Ishikawa (cell line): ENCODE data around the gene SLC13A5.

Source experiments
- CEBPB ChIP-seq: IDR thresholded peaks from 2 replicates; pipeline ENCODE4 v1.6.1; 2012
- CREB1 ChIP-seq: IDR thresholded peaks from 2 replicates; pipeline ENCODE4 v1.6.1; 2012; ENCODE audit warnings: low read depth
- EGR1 ChIP-seq: IDR thresholded peaks from 2 replicates; pipeline ENCODE4 v1.6.1; 2012
- EP300 ChIP-seq: IDR thresholded peaks from 2 replicates; pipeline ENCODE4 v1.6.1; 2012; ENCODE audit warnings: borderline replicate concordance
- FOXM1 ChIP-seq: IDR thresholded peaks from 2 replicates; pipeline ENCODE4 v1.6.1; 2012; ENCODE audit warnings: low read depth, borderline replicate concordance
- NFIC ChIP-seq: IDR thresholded peaks from 2 replicates; pipeline ENCODE4 v1.6.1; 2012
- RAD21 ChIP-seq: IDR thresholded peaks from 2 replicates; pipeline ENCODE4 v1.6.1; 2012; ENCODE audit warnings: low read depth
- TAF1 ChIP-seq: IDR thresholded peaks from 2 replicates; pipeline ENCODE4 v1.6.1; 2012; ENCODE audit warnings: low read depth, mild to moderate bottlenecking
- TCF12 ChIP-seq: IDR thresholded peaks from 2 replicates; pipeline ENCODE4 v1.6.1; 2012; ENCODE audit warnings: low read depth
- TEAD4 ChIP-seq: IDR thresholded peaks from 2 replicates; pipeline ENCODE4 v1.6.1; 2012
- YY1 ChIP-seq: IDR thresholded peaks from 2 replicates; pipeline ENCODE4 v1.6.1; 2012; ENCODE audit warnings: low read depth
- ZBTB7A ChIP-seq: IDR thresholded peaks from 2 replicates; pipeline ENCODE4 v1.6.1; 2012; ENCODE audit warnings: low read depth
- TF ChIP-seq, protein P1 (sequence below): IDR thresholded peaks from 2 replicates; pipeline ENCODE4 v1.6.1; 2012
- TF ChIP-seq, protein P2 (sequence below): IDR thresholded peaks from 2 replicates; pipeline ENCODE4 v1.6.1; 2012
- TF ChIP-seq, protein P3 (sequence below): IDR thresholded peaks from 2 replicates; pipeline ENCODE4 v1.6.1; 2012; ENCODE audit warnings: low read depth, mild to moderate bottlenecking

SLC13A5 gene

DNA sequence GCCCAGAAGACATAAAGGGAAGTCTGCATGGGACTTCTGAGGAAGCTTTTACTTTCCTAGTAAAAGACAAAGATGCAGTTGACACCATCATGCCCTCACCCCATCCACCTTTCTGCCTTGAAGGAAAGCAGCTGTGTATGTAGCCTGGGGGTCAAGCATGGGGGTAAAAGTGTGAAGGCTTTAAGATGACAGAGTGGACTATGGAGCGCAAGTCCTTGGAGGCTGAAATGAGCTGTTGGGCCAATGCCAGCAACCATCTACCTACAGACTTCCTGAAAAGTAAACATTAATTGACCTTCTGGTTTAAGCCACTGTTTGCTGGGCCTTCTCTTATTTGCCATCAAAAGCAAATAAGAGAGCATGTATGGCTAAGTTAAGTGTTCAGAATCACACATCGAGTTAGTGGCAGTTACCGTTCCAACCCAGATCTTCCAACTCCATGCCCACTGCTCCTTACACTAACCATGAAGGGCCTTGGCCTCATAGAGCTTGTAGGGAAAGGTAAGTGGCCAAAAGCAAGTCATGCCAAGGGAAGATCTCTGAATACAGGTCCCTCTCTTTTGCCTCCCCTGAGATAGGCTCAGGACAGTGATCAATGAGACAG is 30.0 kb downstream of the SLC13A5 start:
- no peak for TF ChIP-seq EGR1
- no peak for TF ChIP-seq YY1
- TF ChIP-seq ZBTB7A: no peak
- TF ChIP-seq RAD21: no peak
- TF ChIP-seq, protein P1, sequence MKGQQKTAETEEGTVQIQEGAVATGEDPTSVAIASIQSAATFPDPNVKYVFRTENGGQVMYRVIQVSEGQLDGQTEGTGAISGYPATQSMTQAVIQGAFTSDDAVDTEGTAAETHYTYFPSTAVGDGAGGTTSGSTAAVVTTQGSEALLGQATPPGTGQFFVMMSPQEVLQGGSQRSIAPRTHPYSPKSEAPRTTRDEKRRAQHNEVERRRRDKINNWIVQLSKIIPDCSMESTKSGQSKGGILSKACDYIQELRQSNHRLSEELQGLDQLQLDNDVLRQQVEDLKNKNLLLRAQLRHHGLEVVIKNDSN: no peak
- no peak for TF ChIP-seq TAF1
- TF ChIP-seq EP300: no peak
- no peak for TF ChIP-seq TCF12
- no peak for TF ChIP-seq FOXM1
- no peak for TF ChIP-seq TEAD4
- no peak for TF ChIP-seq NFIC
- TF ChIP-seq, protein P2, sequence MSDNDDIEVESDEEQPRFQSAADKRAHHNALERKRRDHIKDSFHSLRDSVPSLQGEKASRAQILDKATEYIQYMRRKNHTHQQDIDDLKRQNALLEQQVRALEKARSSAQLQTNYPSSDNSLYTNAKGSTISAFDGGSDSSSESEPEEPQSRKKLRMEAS: no peak
- TF ChIP-seq, protein P3, sequence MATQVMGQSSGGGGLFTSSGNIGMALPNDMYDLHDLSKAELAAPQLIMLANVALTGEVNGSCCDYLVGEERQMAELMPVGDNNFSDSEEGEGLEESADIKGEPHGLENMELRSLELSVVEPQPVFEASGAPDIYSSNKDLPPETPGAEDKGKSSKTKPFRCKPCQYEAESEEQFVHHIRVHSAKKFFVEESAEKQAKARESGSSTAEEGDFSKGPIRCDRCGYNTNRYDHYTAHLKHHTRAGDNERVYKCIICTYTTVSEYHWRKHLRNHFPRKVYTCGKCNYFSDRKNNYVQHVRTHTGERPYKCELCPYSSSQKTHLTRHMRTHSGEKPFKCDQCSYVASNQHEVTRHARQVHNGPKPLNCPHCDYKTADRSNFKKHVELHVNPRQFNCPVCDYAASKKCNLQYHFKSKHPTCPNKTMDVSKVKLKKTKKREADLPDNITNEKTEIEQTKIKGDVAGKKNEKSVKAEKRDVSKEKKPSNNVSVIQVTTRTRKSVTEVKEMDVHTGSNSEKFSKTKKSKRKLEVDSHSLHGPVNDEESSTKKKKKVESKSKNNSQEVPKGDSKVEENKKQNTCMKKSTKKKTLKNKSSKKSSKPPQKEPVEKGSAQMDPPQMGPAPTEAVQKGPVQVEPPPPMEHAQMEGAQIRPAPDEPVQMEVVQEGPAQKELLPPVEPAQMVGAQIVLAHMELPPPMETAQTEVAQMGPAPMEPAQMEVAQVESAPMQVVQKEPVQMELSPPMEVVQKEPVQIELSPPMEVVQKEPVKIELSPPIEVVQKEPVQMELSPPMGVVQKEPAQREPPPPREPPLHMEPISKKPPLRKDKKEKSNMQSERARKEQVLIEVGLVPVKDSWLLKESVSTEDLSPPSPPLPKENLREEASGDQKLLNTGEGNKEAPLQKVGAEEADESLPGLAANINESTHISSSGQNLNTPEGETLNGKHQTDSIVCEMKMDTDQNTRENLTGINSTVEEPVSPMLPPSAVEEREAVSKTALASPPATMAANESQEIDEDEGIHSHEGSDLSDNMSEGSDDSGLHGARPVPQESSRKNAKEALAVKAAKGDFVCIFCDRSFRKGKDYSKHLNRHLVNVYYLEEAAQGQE: no peak
- no peak for TF ChIP-seq CEBPB
- no peak for TF ChIP-seq CREB1

DNA sequence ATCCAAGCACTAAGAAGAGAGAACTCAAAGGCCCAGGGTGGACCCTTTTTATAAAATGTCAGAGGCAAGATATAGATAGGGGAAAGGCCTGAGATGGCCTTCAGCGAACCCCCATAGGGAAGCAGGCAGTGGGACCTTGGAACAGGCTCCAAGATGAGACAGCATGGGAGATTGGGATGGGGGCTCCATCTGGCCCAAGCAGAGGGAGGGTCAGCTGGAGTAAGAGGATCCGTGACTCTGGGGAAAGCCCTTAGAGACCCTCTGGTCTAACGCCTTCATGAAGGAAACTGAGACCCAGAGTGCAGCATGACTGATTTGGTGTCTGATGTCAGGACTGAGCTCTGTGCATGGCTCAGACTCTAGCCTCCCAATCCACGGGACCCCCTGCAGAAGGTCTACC is 30.8 kb downstream of the SLC13A5 start:
- TF ChIP-seq, protein P2: no peak
- TF ChIP-seq, protein P1: no peak
- no peak for TF ChIP-seq YY1
- TF ChIP-seq, protein P3: no peak
- TF ChIP-seq CEBPB: no peak
- TF ChIP-seq TCF12: no peak
- TF ChIP-seq ZBTB7A: no peak
- no peak for TF ChIP-seq EP300
- no peak for TF ChIP-seq TEAD4

DNA sequence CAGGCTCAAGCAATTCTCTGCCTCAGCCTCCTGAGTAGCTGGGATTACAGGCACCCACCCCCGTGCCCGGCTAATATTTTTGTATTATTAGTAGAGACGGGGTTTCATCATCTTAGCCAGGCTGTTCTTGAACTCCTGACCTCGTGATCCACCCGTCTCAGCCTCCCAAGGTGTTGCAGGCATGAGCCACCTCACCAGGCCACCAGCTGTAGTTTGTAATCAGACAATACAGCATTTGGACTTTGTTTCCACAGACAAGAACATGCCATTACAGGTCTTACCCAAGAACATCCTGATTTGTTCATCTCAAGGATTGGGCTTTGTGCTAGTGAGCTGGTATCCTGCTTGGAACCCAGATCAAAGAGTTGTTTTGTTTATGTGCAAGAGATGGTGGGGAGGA is 31.5 kb downstream of the SLC13A5 start:
- no peak for TF ChIP-seq EP300
- no peak for TF ChIP-seq EGR1
- no peak for TF ChIP-seq CEBPB
- TF ChIP-seq YY1: no peak
- TF ChIP-seq TEAD4: no peak
- TF ChIP-seq NFIC: no peak
- no peak for TF ChIP-seq TCF12
- TF ChIP-seq, protein P2: no peak
- TF ChIP-seq ZBTB7A: no peak
- TF ChIP-seq FOXM1: no peak
- TF ChIP-seq, protein P3: no peak
- no peak for TF ChIP-seq CREB1
- TF ChIP-seq, protein P1: no peak
- TF ChIP-seq TAF1: no peak
- no peak for TF ChIP-seq RAD21

DNA sequence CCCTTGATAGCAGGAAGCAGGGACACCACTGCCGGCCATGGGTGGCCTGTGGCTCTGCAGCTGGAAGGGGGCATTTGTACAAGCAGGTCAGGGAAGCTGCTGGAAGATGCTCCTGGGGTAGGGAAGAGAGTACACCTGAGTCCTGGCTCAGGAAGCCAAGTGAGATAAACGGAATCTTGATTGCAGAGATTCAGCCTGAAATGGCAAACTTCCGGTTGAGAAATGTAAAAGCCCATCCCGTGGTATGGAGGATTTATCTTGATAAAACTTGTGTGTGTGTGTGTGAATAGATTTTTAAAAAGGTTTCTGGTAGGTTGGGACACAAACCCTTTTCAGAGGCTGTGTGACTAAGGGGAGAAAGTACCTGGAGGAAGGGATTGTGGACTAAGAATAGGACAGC is 32.0 kb downstream of the SLC13A5 start:
- TF ChIP-seq, protein P2: no peak
